Stimulated activated CD8-positive, alpha-beta memory T cell treated with anti-CD3 and anti-CD28 coated beads, Interleukin-12 subunit alpha, Interleukin-12 subunit beta, amount 100 ng/mL, for 4 hours (primary cell): ENCODE results near the gene F8.
"Not testable (repeated sequence)": the region's sequence is repeated elsewhere in the genome, so short reads cannot be mapped to it uniquely, and the experiment has no call there.

ENCODE experiments used
- DNase-seq: peaks from one replicate; pipeline ENCODE4 v3.0.0-alpha.2; 2020; ENCODE audit warnings: low read depth

Gene F8

GRCh38 chrX:155028877-155029291 is 6.4 kb upstream of the F8 start:
- no peak for DNase-seq

DNA sequence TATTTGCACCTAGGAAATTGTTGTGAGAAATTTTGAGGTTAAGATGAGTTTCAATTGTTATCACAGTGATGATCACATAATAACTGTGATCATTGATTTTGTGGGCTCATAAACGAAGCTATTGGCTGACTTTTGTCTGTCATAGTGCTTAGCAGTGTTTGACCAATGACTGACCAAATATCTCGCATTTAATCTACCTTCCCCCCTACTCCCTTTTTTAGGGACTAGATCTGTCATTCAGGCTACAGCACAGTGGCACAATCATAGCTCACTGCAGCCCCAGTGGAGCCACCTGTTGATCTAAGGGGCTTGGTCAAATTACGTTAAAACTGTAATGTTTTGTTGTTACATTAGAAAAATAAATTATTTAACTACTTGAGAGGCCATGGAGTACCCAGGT is 5.6 kb upstream of the F8 start:
- DNase-seq = no peak

DNA sequence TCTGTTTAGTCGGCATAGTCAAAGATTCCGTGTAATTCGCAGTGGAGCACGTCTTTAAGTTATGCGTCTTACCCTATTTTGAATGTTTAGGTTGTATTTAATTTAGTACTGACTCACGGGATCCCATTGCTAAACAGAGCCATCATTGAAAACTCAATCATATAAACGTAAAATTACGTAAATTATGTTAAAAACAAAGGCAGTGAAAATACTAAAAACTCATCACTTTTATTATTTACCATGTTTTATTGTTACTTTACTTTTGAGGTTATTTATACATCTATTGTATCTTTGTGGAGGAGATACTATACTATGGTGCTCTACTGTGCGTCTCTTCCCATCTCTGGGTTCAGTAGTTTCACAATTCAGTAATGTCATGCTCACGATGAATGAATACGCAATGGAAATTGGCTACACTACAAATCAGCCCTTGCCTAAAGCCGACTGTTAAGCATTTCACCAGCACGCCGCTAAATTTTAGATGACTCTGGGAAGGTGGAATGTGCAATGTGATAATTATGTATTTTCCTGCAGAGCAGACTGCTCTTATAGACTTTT is 5.1 kb upstream of the F8 start:
- no peak for DNase-seq

- peak; percentile 85 for DNase-seq
Observed at GRCh38 chrX:155026727-155027508, 4.4 kb upstream of the F8 start, which contains the start of gene FUNDC2. Gene FUNDC2, plus strand, starts transcription at chrX:155026844. Its CDS starts 95 bp downstream, at chrX:155026939.

DNA sequence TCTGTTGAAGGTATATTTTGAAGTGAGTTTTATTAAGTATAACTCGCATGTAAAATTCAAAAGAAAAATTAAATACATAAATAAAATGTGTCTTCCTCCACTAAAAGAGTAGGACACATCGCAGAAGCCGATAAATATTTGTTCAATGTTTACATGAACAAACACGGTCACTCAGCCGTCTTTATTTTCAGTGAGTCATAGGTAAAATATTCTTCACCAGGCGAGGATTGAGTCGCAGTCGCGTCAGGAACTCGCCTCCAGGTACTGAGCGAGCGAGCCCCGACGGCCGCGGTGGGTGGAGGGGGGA is 3.9 kb upstream of the F8 start:
- no peak for DNase-seq

GRCh38 chrX:155023907-155024833 is 1.6 kb upstream of the F8 start:
- no peak for DNase-seq

- DNase-seq = no peak
Observed at GRCh38 chrX:155020591-155020990, 1.9 kb downstream of the F8 start.

DNA sequence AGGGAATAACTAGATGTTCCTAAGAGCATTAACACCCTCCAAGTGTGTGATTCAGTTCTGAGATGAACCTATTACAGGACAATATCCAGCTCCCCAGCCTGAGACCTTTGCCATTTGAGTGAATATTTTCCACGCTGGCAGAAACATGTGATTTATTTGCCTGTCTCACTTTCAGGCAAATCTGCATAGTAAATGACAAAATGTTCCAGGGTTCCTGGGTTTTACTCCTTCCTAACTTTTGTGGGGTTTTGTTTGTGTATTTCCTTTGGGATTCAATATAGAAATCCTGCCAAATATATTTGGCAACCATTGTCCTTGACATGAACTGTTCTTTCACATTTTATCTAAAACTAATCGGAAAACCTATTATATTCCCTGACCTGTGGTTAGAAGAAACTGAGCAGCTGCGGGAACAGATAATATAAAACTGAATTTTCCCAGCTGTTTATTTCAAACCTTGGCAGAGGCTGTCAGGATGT is 12.5 kb downstream of the F8 start:
- DNase-seq = no peak

- not testable (repeated sequence) for DNase-seq
Observed at GRCh38 chrX:155008578-155008977, 13.9 kb downstream of the F8 start.

GRCh38 chrX:155006913-155007671 is 15.4 kb downstream of the F8 start:
- not testable (repeated sequence) for DNase-seq

DNA sequence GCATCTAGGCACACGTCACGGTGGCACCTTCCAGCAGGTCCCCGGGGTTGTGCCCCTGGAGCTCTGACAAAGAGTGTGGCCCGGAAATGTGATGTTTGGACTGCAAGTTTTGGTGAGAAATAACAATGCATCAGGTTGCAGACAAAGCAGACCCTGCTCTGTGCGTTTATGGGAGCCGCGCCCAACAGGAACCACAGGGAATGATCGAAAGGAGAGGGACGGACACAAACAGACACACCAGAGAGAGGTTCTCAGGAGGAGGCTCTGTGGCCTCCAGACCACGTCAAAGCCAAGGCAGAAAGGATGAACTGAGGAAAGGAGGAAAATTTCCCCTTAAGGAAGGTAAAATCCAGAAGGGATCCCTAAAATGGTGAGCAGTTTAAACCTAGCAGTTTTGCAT is 16.1 kb downstream of the F8 start:
- DNase-seq = not testable (repeated sequence)

DNA sequence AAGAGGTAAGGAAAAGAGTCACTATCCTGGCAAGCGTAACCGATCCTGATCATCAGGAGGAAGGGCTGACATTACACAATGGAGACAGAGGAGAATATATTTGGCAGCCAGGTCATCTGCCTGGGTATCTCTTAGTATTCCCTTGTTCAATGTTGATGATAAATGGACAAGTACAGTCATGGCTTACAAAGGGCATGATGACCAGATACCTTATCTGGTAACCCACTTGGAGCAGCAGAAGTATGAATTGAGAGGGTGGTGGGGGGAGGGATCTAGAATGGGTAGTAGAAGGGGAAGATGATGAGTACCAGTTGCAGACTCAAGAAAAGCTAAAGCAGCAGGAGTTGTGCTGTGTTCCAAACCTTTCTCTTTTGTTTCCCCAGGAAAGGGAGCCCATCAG is 17.3 kb downstream of the F8 start:
- DNase-seq = no peak

- DNase-seq = no peak
Observed at GRCh38 chrX:155001873-155002272, 20.6 kb downstream of the F8 start.

- DNase-seq = no peak
Observed at GRCh38 chrX:155000841-155001240, 21.7 kb downstream of the F8 start.

- no peak for DNase-seq
Observed at GRCh38 chrX:154998204-154998880, 24.2 kb downstream of the F8 start.

GRCh38 chrX:154991476-154991875 is 31.0 kb downstream of the F8 start:
- DNase-seq = no peak

DNA sequence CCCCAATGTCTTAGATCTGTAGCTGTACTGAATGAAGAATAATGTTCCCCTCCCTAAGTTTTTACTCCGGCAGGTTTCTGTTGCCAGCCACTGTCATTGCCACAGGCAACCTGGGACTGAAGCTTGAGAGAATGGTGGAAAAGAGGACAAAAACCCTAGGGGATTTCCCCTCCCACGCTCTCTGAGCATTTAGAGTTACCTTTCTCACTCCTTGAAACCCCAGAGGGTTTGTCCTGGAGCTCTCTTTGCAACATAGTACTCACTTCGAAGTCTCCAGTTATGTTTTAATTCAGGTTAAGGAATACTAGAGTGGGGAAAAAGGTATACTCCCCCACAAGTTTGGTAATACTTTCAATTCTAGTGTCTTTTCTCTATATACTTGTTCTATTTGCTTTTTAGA is 31.5 kb downstream of the F8 start:
- no peak for DNase-seq

DNA sequence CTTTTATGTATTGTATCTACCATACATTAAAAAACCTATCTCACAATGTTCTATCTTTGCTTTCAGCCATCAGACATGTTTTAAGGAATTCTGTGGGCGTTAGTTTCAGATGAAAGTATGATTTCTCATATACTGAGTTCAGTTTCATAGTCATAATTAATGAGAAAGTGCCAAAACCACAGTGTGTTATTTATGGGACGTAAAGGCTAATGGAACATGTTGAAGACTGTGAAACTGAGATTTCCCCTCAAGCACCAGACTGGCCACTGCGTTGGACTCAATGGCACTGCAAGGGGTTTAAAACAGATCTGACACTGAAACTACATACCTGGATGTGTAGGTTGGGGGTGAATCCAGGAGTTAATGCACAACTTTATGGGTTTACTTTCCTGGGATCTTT is 32.0 kb downstream of the F8 start:
- DNase-seq = no peak

- DNase-seq = no peak
Observed at GRCh38 chrX:154988719-154989118, 33.8 kb downstream of the F8 start.

GRCh38 chrX:154987940-154988339 is 34.6 kb downstream of the F8 start:
- no peak for DNase-seq

DNA sequence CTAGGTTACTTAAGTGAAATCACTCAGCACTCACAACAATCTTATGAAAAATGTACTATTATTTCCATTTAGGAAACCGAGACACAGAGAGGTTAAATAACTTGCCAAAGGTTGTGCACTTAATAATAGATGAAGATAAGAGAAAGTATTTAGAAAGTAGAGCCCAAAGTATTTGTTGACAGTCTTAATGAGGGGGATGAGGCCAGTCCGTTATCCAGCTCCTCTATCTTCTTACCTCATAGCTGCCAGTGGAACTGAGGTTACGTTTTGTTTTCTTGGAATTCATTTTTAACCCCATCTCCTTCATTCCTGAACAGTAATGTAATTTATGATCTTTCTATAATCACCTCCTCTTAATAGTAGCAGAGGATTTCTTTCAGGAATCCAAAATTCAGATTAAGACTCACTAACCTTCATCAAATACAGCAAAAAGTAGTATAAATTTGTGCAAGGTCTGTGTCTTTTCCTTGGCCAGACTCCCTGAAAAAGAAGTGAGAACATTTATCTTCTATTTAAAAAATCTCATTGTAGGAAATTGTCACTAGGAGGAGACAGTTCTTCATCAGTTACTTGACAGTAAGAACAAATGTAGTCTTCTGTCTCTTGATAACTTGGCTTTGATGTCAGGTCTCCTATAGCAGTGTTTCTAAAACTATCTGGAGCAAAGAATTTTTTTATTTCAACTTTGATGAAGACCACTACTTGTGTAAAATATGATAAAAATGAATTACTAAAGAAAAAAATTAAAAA is 35.5 kb downstream of the F8 start:
- DNase-seq = no peak
